Lower lobe of right lung (tissue), 2 donors: Measurements from ENCODE around the gene GBP6. TPM values are rescaled to one million over a fixed set of nuclear protein-coding genes. Genes with fewer than 3 reads are reported as not detected.

Source experiments
- ATAC-seq, 2 donors: fragments of 200-7000 bp; cut with Tn5 transposase; one replicate each; pipeline ENCODE4 v1.9.1; 2020 to 2022; ENCODE audit warnings: mild to moderate bottlenecking in 2 of 2, moderate library complexity in 2 of 2
- DNase-seq: peaks from one replicate; pipeline ENCODE4 v3.0.0-alpha.2; 2020
- H3K27ac ChIP-seq: fragments of 200-600 bp; one replicate; pipeline ENCODE4 v1.8.0; 2022
- H3K27me3 ChIP-seq: fragments of 200-600 bp; one replicate; pipeline ENCODE4 v1.8.0; 2022; ENCODE audit warnings: low read depth
- H3K36me3 ChIP-seq: fragments of 200-600 bp; one replicate; pipeline ENCODE4 v1.8.0; 2022; ENCODE audit warnings: mild to moderate bottlenecking
- H3K4me1 ChIP-seq: fragments of 200-600 bp; one replicate; pipeline ENCODE4 v1.8.0; 2022
- H3K4me3 ChIP-seq: fragments of 200-600 bp; one replicate; pipeline ENCODE4 v1.8.0; 2022; ENCODE audit warnings: mild to moderate bottlenecking
- H3K9me3 ChIP-seq: fragments of 200-600 bp; one replicate; pipeline ENCODE4 v1.8.0; 2022
- intact Hi-C: fragments of 100-400 bp; cut with DNase I; formaldehyde crosslinking; loops from one replicate; pipeline ENCODE4 v1.11.0; 2022
- long read RNA-seq: library from polyadenylated mRNA; unstranded; transcript quantifications from one replicate; pipeline ENCODE4 v2.0.0, GENCODE V29; 2021
- total RNA-seq: library from RNA; stranded (reverse); fragmentation: NEBNext Ultra II Directional; extraction: Animal tissue kit (Norgen Biotek cat#: 25700); gene quantifications from one replicate; pipeline ENCODE4 v1.2.1, GENCODE V29; 2021
- TF ChIP-seq, protein P1 (sequence below): fragments of 200-600 bp; IDR thresholded peaks from one replicate; pipeline ENCODE4 v1.8.0; 2022; ENCODE audit warnings: antibody characterized with exemption, mild to moderate bottlenecking
- donor health status: DM: no; HTN: yes; CAD: no; lungs with severe emphysema.

GBP6 gene, protein sequence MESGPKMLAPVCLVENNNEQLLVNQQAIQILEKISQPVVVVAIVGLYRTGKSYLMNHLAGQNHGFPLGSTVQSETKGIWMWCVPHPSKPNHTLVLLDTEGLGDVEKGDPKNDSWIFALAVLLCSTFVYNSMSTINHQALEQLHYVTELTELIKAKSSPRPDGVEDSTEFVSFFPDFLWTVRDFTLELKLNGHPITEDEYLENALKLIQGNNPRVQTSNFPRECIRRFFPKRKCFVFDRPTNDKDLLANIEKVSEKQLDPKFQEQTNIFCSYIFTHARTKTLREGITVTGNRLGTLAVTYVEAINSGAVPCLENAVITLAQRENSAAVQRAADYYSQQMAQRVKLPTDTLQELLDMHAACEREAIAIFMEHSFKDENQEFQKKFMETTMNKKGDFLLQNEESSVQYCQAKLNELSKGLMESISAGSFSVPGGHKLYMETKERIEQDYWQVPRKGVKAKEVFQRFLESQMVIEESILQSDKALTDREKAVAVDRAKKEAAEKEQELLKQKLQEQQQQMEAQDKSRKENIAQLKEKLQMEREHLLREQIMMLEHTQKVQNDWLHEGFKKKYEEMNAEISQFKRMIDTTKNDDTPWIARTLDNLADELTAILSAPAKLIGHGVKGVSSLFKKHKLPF
- 0.68 TPM for total RNA-seq
- long read RNA-seq: 0 reads

DNA sequence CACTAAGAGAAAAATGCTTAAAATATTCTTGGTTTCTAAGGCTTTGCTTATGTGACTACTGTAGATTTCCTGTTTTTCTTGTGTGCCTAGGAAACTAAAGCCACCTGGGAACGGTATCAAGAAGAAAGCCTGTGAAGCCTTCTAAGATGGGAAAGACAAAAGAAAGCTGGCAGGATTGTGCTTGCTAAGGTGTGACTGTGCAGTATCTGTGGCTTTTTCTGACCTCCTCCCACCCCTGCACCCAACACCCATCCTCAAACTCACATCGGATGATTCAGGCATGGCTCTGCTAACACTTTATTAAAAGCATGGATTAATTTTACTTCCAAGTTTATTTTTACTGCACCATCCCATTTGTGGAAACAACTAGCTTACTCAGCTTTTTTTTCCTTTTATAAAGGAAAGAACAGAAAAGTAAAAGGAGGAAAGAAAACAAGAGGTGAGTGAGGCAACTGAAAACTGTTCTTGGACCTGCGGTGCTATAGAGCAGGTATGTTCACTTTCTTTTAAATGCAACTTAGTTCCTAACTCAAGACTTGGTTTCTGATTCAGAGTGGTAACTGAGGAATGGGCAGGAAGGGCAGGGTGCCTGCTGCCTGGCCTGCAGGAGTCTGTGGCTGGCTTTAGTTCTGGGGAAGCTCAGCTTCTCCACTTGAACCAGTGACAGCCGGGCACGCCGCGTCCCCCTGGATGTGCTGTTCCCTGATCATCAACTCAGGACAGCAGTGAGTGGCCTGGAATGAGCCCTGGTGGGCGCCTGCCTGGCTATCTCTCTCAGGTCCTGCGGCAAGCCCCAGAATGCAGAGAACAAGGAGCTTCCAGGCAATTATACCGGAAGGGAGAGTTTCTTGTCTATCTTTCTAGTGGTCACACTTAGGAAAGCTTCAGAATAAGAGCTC, at the start of gene GBP6:
GBP6 (plus strand) TSS at position 422 of the 899 bp plus-strand sequence. CDS start 4,493 bp downstream, outside the sequence.
- Histone ChIP-seq H3K4me1 (peaks cover 13% of the 10 kb centered on the region), H3K27me3 (no peaks in the 10 kb centered on the region), H3K9me3 (no peaks in the 10 kb centered on the region), H3K36me3 (no peaks in the 10 kb centered on the region), H3K27ac (no peak within 1 kb of the TSS), H3K4me3 (no peak within 1 kb of the TSS)
- ATAC-seq (peak; percentile 48 to 59), DNase-seq (no peak)
- intact Hi-C loops: no loop called here
- TF ChIP-seq, protein P1, sequence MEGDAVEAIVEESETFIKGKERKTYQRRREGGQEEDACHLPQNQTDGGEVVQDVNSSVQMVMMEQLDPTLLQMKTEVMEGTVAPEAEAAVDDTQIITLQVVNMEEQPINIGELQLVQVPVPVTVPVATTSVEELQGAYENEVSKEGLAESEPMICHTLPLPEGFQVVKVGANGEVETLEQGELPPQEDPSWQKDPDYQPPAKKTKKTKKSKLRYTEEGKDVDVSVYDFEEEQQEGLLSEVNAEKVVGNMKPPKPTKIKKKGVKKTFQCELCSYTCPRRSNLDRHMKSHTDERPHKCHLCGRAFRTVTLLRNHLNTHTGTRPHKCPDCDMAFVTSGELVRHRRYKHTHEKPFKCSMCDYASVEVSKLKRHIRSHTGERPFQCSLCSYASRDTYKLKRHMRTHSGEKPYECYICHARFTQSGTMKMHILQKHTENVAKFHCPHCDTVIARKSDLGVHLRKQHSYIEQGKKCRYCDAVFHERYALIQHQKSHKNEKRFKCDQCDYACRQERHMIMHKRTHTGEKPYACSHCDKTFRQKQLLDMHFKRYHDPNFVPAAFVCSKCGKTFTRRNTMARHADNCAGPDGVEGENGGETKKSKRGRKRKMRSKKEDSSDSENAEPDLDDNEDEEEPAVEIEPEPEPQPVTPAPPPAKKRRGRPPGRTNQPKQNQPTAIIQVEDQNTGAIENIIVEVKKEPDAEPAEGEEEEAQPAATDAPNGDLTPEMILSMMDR: no peak

DNA sequence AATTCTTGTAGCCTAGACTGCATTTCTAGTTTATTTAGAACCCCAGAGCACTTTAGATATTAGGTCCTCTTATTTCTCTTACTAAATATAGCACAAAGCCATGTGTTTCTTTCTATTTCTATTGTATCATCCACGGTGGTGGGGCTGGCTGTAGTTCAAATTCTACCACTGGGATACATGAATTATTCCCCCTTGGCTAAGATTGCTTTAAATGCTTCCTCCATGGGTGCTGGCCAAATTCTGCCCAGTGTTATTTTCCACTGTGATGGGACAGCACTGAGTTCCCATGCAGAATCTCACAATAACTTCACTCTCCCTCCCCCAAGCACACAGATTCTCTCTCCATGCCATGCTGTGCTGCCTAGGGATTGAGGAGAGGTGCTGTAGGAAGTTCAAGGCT, 41.5 kb upstream of the GBP6 start:
- ATAC-seq: no peak

GRCh38 chr1:89331890-89332289, 32.0 kb upstream of the GBP6 start:
- Histone ChIP-seq H3K4me1 (no peaks in the 10 kb centered on the region), H3K36me3 (no peaks in the 10 kb centered on the region), H3K4me3 (no peak overlapping the region), H3K27ac (no peak overlapping the region), H3K27me3 (no peaks in the 10 kb centered on the region), H3K9me3 (no peaks in the 10 kb centered on the region)
- TF ChIP-seq, protein P1: no peak
- intact Hi-C loops: no loop called here
- no peak for ATAC-seq
- no peak for DNase-seq

More for the DNA sequence above, 41.5 kb upstream of the GBP6 start:
- TF ChIP-seq, protein P1: no peak
- intact Hi-C loops: no loop called here
- H3K27me3 ChIP-seq: no peaks in the 10 kb centered on the region
- no peak overlapping the region for H3K4me3 ChIP-seq
- no peak overlapping the region for H3K27ac ChIP-seq
- H3K9me3 ChIP-seq: no peaks in the 10 kb centered on the region
- DNase-seq: no peak
- no peaks in the 10 kb centered on the region for H3K4me1 ChIP-seq
- no peaks in the 10 kb centered on the region for H3K36me3 ChIP-seq

GRCh38 chr1:89332461-89332860, 31.4 kb upstream of the GBP6 start:
- DNase-seq (no peak), ATAC-seq (no peak)
- Histone ChIP-seq H3K4me3 (no peak overlapping the region), H3K36me3 (no peaks in the 10 kb centered on the region), H3K4me1 (no peaks in the 10 kb centered on the region), H3K9me3 (no peaks in the 10 kb centered on the region), H3K27me3 (no peaks in the 10 kb centered on the region), H3K27ac (no peak overlapping the region)
- intact Hi-C loops: no loop called here
- TF ChIP-seq, protein P1: no peak

- no peaks in the 10 kb centered on the region for H3K9me3 ChIP-seq
- H3K4me3 ChIP-seq: no peak overlapping the region
- DNase-seq: no peak
- H3K36me3 ChIP-seq: no peaks in the 10 kb centered on the region
- no peaks in the 10 kb centered on the region for H3K4me1 ChIP-seq
- H3K27ac ChIP-seq: no peak overlapping the region
- intact Hi-C loops: no loop called here
- TF ChIP-seq, protein P1: no peak
- ATAC-seq: no peak
- H3K27me3 ChIP-seq: no peaks in the 10 kb centered on the region
Observed at GRCh38 chr1:89335486-89335885, 28.4 kb upstream of the GBP6 start.
